ENCODE measurements around the gene LARP1.

Gene LARP1

DNA sequence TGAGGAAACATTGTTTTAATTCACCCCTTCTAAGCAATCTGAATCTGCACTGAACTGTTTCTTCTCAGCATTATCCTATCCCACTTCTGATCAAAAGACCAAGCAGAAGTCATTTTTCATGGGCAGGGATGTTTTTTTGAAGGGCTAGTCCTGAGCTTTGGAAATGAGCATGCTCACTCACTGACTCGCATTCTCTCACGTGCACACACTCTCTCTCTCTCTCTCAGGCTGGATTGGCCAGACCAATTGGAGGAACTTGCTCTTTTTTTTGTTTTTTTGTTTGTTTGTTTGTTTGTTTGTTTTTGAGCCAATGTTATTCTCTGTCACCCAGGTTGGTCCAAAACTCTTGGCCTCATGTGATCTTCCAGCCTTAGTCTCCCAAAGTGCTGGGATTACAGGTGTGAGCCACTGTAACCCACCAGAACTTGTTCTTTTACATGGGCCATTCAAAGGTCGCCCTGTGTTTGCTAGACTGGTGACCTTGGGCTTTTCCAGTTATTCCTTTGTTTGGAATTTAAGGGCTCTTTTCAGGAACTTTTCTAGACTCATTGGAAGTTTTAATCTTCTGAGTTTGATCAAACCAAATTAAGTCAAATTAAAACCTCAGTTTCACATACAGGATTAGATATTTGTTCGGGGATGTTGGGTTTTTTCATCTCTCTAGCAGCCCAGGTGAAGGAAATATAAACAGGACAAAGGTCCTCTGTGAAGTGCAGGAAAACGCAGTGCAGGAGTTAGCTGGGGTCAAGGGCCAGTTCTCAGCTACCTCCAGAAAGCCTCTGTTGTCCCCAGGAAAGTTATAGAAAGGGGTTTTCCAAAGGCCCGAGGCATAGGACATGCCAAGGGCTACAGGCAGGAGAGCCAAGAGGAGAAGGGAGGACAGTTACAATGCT lies 82.1 kb downstream of the LARP1 start:
- Histone ChIP-seq H3K4me2 (ENCODE audit: low read length) (peak overlapping the region; percentile 9), H3K27me3 (ENCODE audit: control insufficient read depth, insufficient read depth, low read length) (no peaks in the 10 kb centered on the region), H3K36me3 (ENCODE audit: control insufficient read depth, insufficient read depth, low read length) (no peaks in the 10 kb centered on the region), H3K4me3 (ENCODE audit: low read depth, low read length) (no peak overlapping the region), H3K79me2 (peaks cover 38% of the 10 kb centered on the region), H3K9me3 (ENCODE audit: control insufficient read depth, low read length) (no peaks in the 10 kb centered on the region), H3K27ac (peak overlapping the region; percentile 18), H3K4me1 (peaks cover 38% of the 10 kb centered on the region), H3K9ac (no peak overlapping the region), H2AFZ (no peak overlapping the region)
- TF ChIP-seq, protein P1, sequence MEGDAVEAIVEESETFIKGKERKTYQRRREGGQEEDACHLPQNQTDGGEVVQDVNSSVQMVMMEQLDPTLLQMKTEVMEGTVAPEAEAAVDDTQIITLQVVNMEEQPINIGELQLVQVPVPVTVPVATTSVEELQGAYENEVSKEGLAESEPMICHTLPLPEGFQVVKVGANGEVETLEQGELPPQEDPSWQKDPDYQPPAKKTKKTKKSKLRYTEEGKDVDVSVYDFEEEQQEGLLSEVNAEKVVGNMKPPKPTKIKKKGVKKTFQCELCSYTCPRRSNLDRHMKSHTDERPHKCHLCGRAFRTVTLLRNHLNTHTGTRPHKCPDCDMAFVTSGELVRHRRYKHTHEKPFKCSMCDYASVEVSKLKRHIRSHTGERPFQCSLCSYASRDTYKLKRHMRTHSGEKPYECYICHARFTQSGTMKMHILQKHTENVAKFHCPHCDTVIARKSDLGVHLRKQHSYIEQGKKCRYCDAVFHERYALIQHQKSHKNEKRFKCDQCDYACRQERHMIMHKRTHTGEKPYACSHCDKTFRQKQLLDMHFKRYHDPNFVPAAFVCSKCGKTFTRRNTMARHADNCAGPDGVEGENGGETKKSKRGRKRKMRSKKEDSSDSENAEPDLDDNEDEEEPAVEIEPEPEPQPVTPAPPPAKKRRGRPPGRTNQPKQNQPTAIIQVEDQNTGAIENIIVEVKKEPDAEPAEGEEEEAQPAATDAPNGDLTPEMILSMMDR (IDR thresholded peaks at IDR 0.05), result no peak

DNA sequence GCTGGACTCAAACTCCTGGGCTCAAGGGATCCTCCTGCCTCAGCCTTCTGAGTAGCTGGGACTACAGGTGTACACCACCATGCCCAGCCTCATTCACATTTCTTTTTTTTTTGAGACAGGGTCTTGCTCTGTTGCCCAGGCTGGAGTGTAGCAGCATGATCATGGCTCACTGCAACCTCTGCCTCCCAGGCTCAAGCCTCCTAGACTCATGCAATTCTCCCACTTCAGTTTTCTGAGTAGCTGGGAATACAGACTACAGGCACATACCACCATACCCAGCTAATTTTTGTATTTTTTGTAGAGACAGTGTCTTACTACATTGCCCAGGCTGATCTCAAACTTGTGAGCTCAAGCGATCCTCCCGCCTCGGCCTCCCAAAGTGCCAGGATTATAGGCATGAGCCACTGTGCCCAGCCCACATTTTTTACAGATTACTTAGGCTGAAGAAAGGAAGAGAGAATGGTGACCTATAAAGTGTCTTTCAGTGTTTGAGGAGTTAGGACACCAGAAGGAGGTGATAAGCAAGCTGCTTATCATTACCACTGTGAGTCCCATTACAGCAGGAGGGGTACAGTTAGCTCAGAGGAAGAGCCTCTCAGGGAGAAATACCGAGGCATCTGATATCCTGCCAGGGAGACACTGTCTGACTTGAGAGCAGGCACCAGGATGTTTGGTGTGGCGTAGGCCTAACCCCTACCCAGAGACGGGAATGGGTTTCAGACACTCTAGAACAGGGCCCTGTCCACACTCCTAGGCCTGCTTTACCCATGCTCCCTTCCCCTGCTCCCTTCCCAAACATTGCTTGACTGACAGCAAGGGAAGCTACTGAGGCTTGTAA lies 85.5 kb downstream of the LARP1 start:
- Histone ChIP-seq H3K9me3 (ENCODE audit: control insufficient read depth, low read length) (no peaks in the 10 kb centered on the region), H3K27me3 (ENCODE audit: control insufficient read depth, insufficient read depth, low read length) (no peaks in the 10 kb centered on the region), H3K36me3 (ENCODE audit: control insufficient read depth, insufficient read depth, low read length) (no peaks in the 10 kb centered on the region), H3K4me2 (ENCODE audit: low read length) (peak overlapping the region; percentile 32), H3K9ac (no peak overlapping the region), H2AFZ (no peak overlapping the region), H3K79me2 (peaks cover 35% of the 10 kb centered on the region), H3K27ac (peak overlapping the region; percentile 87), H3K4me3 (ENCODE audit: low read depth, low read length) (no peak overlapping the region), H3K4me1 (peaks cover 45% of the 10 kb centered on the region)
- TF ChIP-seq, protein P1 (IDR thresholded peaks at IDR 0.05), result no peak

DNA sequence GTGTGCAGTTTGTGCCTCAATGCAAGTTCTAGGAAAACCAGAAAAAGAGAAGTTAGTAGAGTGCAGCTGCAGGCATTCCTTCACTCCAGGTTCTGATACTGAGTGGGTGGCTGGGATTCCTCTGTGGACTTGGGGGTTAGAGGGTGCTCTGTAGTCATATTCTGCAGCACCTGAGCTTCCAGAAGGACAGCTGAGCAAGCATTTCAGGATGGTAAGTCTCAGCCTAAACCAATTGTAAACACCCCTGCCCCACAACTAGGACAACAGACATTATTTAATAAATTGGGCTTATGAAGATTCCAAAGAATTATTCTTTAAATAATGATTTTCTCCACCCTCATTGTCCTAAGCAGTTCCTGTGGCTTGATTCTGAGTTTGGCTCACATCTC lies 86.1 kb downstream of the LARP1 start:
- H2AFZ ChIP-seq, result no peak overlapping the region
- H3K9me3 ChIP-seq (ENCODE audit: control insufficient read depth, low read length), result no peaks in the 10 kb centered on the region
- H3K4me1 ChIP-seq, result peaks cover 41% of the 10 kb centered on the region
- no peak overlapping the region for H3K9ac ChIP-seq
- no peak overlapping the region for H3K4me3 ChIP-seq (ENCODE audit: low read depth, low read length)
- H3K4me2 ChIP-seq (ENCODE audit: low read length), result peak overlapping the region; percentile 32
- H3K27me3 ChIP-seq (ENCODE audit: control insufficient read depth, insufficient read depth, low read length), result no peaks in the 10 kb centered on the region
- peaks cover 33% of the 10 kb centered on the region for H3K79me2 ChIP-seq
- TF ChIP-seq, protein P1 (IDR thresholded peaks at IDR 0.05), result no peak
- peak overlapping the region; percentile 87 for H3K27ac ChIP-seq
- no peaks in the 10 kb centered on the region for H3K36me3 ChIP-seq (ENCODE audit: control insufficient read depth, insufficient read depth, low read length)

DNA sequence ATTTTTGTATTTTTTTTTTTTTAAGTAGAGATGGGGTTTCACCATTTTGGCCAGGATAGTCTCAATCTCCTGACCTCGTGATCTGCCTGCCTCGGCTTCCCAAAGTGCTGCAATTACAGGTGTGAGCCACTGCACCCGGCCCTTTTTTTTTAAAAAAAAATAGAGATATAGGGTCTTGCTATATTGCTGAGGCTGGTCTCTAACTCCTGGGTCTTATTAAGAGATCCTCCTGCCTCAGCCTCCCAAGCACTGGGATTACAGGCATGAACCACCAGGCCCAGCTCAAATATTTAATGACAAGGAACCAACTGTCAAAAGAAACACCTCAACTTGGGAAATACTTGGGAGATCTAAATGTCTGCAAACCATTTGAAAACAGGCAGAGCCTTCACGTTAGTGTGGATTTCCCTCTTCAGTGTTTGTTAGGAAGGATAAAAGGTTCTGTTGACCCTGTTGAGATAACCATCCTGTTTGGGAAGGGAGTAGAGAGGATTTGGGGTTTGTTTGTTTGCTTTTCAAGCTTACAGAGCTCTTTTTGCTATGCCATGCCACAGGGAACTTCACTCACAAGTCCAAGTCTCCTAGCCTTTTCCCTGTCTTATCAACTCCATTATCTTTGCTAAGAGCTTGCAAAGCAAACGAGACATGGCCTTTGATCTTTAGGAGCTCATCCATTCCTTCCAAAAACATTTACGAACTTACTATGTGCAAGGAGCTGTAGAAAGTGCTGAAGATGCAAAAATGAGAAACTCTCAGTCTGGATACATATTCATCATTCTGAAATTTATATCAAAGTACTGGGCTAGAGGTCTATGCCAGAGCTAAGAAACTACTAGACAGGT lies 87.7 kb downstream of the LARP1 start:
- no peak overlapping the region for H2AFZ ChIP-seq
- no peaks in the 10 kb centered on the region for H3K27me3 ChIP-seq (ENCODE audit: control insufficient read depth, insufficient read depth, low read length)
- peak overlapping the region; percentile 87 for H3K27ac ChIP-seq
- peaks cover 34% of the 10 kb centered on the region for H3K79me2 ChIP-seq
- no peaks in the 10 kb centered on the region for H3K9me3 ChIP-seq (ENCODE audit: control insufficient read depth, low read length)
- no peak overlapping the region for H3K4me3 ChIP-seq (ENCODE audit: low read depth, low read length)
- H3K4me2 ChIP-seq (ENCODE audit: low read length), result peak overlapping the region; percentile 16
- peaks cover 39% of the 10 kb centered on the region for H3K4me1 ChIP-seq
- TF ChIP-seq, protein P1 (IDR thresholded peaks at IDR 0.05), result no peak
- no peak overlapping the region for H3K9ac ChIP-seq
- H3K36me3 ChIP-seq (ENCODE audit: control insufficient read depth, insufficient read depth, low read length), result no peaks in the 10 kb centered on the region

Data from parathyroid adenoma (tissue), 2 donors.